Stimulated activated CD8-positive, alpha-beta memory T cell treated with anti-CD3 and anti-CD28 coated beads, Interleukin-7, amount 100 ng/mL, for 1 hour (primary cell): ENCODE data around the gene MRPS26.
"Not testable (repeated sequence)": the region's sequence is repeated elsewhere in the genome, so short reads cannot be mapped to it uniquely, and the experiment has no call there.

Source experiments
- DNase-seq, 2 donors: peaks; one replicate each; pipeline ENCODE4 v3.0.0-alpha.2; 2020; ENCODE audit warnings: low read depth in 2 of 2

MRPS26 gene

GRCh38 chr20:3074812-3075211 is 29.0 kb downstream of the MRPS26 start:
- no peak for DNase-seq

- not testable (repeated sequence) for DNase-seq
Observed at GRCh38 chr20:3075315-3075714, 29.5 kb downstream of the MRPS26 start.

- DNase-seq: no peak
Observed at GRCh38 chr20:3077618-3078134, 31.8 kb downstream of the MRPS26 start.

GRCh38 chr20:3080939-3081388 is 35.1 kb downstream of the MRPS26 start:
- DNase-seq: no peak

GRCh38 chr20:3081641-3082040 is 35.8 kb downstream of the MRPS26 start:
- no peak for DNase-seq

- no peak for DNase-seq
Observed at GRCh38 chr20:3082306-3082951, 36.6 kb downstream of the MRPS26 start.

GRCh38 chr20:3082955-3083952 is 37.4 kb downstream of the MRPS26 start:
- DNase-seq: no peak

- no peak for DNase-seq
Observed at GRCh38 chr20:3084283-3084985, 38.6 kb downstream of the MRPS26 start, which contains the start of gene AVP. AVP (minus strand) TSS chr20:3084724; CDS start chr20:3084674, 50 bp downstream.

- no peak for DNase-seq
Observed at GRCh38 chr20:3084986-3085360, 39.1 kb downstream of the MRPS26 start.

GRCh38 chr20:3085571-3086072 is 39.8 kb downstream of the MRPS26 start:
- DNase-seq: no peak

GRCh38 chr20:3088031-3088430 is 42.2 kb downstream of the MRPS26 start:
- no peak for DNase-seq

GRCh38 chr20:3090565-3090964 is 44.7 kb downstream of the MRPS26 start:
- DNase-seq: no peak

- no peak for DNase-seq
Observed at GRCh38 chr20:3092611-3093379, 46.9 kb downstream of the MRPS26 start.

GRCh38 chr20:3093861-3094361 is 48.1 kb downstream of the MRPS26 start:
- no peak for DNase-seq

GRCh38 chr20:3094848-3095629 is 49.2 kb downstream of the MRPS26 start:
- no peak for DNase-seq
